Fibroblast of skin of right biceps (primary cell): ENCODE results near the gene NTF3.

ENCODE experiments used
- DNase-seq: peaks from one replicate; pipeline ENCODE4 v3.0.0-alpha.2; 2013

NTF3 gene

GRCh38 chr12:5433081-5433844, 1.4 kb downstream of the NTF3 start:
- peak; percentile 34 for DNase-seq

- peak; percentile 28 for DNase-seq
Observed at GRCh38 chr12:5433845-5434646, 2.1 kb downstream of the NTF3 start.

GRCh38 chr12:5434647-5435560, 3.0 kb downstream of the NTF3 start:
- peak; percentile 23 for DNase-seq

GRCh38 chr12:5437182-5437583, 5.3 kb downstream of the NTF3 start:
- no peak for DNase-seq

- DNase-seq = no peak
Observed at GRCh38 chr12:5437589-5437988, 5.7 kb downstream of the NTF3 start.

- DNase-seq = peak; percentile 52
Observed at GRCh38 chr12:5438671-5439200, 6.8 kb downstream of the NTF3 start.

GRCh38 chr12:5439371-5439771, 7.5 kb downstream of the NTF3 start:
- DNase-seq = peak; percentile 17

- DNase-seq = no peak
Observed at GRCh38 chr12:5439788-5440300, 7.9 kb downstream of the NTF3 start.

- DNase-seq = no peak
Observed at GRCh38 chr12:5440978-5441377, 9.1 kb downstream of the NTF3 start.

GRCh38 chr12:5441497-5442236, 9.8 kb downstream of the NTF3 start:
- DNase-seq = peak; percentile 93

- DNase-seq = peak; percentile 67
Observed at GRCh38 chr12:5442251-5443006, 10.5 kb downstream of the NTF3 start.

- no peak for DNase-seq
Observed at GRCh38 chr12:5444520-5444919, 12.6 kb downstream of the NTF3 start.

- DNase-seq = no peak
Observed at GRCh38 chr12:5447320-5447719, 15.4 kb downstream of the NTF3 start.

GRCh38 chr12:5451251-5451650, 19.3 kb downstream of the NTF3 start:
- DNase-seq = peak; percentile 43

GRCh38 chr12:5452569-5452968, 20.7 kb downstream of the NTF3 start:
- no peak for DNase-seq

- DNase-seq = no peak
Observed at GRCh38 chr12:5453466-5453865, 21.6 kb downstream of the NTF3 start.

- DNase-seq = peak; percentile 18
Observed at GRCh38 chr12:5455045-5455444, 23.1 kb downstream of the NTF3 start.

- no peak for DNase-seq
Observed at GRCh38 chr12:5456030-5456429, 24.1 kb downstream of the NTF3 start.

GRCh38 chr12:5456906-5457305, 25.0 kb downstream of the NTF3 start:
- DNase-seq = peak; percentile 92

- DNase-seq = no peak
Observed at GRCh38 chr12:5458229-5459050, 26.5 kb downstream of the NTF3 start.
